Right renal cortex interstitium (tissue), 3 donors: Measurements from ENCODE around the gene PXYLP1. TPM values are rescaled to one million over a fixed set of nuclear protein-coding genes. Genes with fewer than 3 reads are reported as not detected.

Experiments used
- DNase-seq, 3 donors: peaks; one replicate each; pipeline ENCODE4 v3.0.0-alpha.2; 2013; ENCODE audit warnings: low read depth in 3 of 3, low spot score in 2 of 3
- polyA plus RNA-seq, 3 donors: library from polyadenylated mRNA; unstranded; fragments of 120-200 nt; gene quantifications; one replicate each; pipeline ENCODE4 v1.2.1, GENCODE V29; 2013; ENCODE audit not compliant: insufficient read length in 3 of 3

The PXYLP1 gene
- polyA plus RNA-seq, 3 donors, result 32.7 to 42.0 (median 41.8) TPM

- no peak for DNase-seq
Observed at GRCh38 chr3:141337991-141338390, 106.4 kb downstream of the PXYLP1 start.

- DNase-seq, result no peak
Observed at GRCh38 chr3:141338881-141339280, 107.3 kb downstream of the PXYLP1 start.

GRCh38 chr3:141341536-141341935, 109.9 kb downstream of the PXYLP1 start:
- DNase-seq, result no peak

DNA sequence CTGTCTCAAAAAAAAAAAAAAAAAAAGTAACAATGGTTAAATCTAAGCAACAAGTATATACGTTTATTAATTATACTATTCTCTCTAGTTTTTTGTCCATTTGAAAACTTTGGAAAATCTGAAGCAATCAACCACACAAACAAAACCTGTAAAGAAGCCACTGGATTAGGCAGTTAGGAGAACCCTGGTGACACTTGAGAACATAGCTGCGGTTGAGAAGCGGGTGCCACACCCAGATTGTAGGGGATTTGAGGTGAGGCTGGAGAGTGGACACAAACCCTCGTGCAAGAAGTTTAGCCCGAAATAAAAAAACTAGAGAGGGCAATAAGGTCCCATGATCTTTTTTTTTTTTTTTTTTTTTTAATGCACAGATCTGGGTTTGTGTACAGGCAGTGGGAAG, 110.8 kb downstream of the PXYLP1 start:
- no peak for DNase-seq

DNA sequence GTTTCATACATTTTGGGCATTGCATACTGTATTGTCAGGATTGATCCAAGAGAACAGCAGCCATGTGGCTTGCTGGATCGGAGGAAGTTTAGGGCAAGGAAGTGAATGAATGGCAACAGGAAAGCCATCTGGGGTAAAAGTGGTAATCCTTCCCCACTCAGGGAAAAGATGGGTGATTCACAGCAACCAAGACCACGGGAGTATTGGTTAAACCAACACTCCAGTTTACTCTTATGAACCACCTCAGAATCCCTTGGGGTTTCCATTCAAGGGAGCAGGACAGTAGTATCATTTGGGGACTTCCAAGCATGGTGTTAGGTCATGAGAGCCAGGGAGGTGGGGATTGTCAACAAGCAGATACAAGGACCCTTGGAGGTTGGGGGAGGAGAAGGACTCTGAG, 111.5 kb downstream of the PXYLP1 start:
- no peak for DNase-seq

DNA sequence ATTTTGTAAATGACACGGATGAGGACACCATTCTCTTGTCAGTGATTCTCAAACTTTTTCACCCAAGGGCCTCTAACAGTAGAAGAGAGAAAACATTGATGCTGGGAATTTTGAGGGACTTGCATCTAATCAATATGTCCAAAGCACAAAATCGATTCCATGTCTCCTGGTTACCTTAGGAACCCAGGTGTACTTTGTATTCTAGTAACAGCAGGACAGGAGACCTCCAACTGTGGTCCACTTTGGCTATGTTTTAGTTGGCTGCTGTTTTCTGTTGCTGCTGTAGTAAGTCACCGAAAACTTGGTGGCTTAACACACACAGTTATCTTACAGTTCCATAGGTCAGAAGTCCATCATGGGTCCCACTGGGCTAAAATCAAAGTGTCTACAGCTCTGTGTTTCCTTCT, 112.2 kb downstream of the PXYLP1 start:
- DNase-seq, result no peak

Other genes with a start within 250 kb of the PXYLP1 start
- gene SPSB4, start 180.5 kb upstream of the PXYLP1 start, polyA plus RNA-seq, result 10 to 100 TPM; 13.7 to 17.5 (median 14.1) TPM
- gene ZBTB38, start 136.7 kb downstream of the PXYLP1 start, polyA plus RNA-seq, result 10 to 100 TPM; 52.1 to 67.8 (median 57.5) TPM